GM10266 (cell line): ENCODE results near the gene PDE4D.
"Not testable (repeated sequence)": the region's sequence is repeated elsewhere in the genome, so short reads cannot be mapped to it uniquely, and the experiment has no call there.

Experiments
- DNase-seq: peaks from one replicate; pipeline ENCODE4 v3.0.0; 2012; ENCODE audit errors: extremely low spot score
- CTCF ChIP-seq: IDR thresholded peaks from 2 replicates; pipeline ENCODE4 v1.5.1; 2012; ENCODE audit warnings: mild to moderate bottlenecking, low read depth; ENCODE audit not compliant: control insufficient read depth, insufficient read depth; ENCODE audit errors: missing control alignments

PDE4D gene

GRCh38 chr5:59065554-59065953, 828.0 kb downstream of the PDE4D start:
- no peak for DNase-seq

GRCh38 chr5:59064293-59064692, 829.2 kb downstream of the PDE4D start:
- DNase-seq, result no peak
- no peak for TF ChIP-seq CTCF

More at GRCh38 chr5:59065554-59065953, 828.0 kb downstream of the PDE4D start:
- no peak for TF ChIP-seq CTCF

- no peak for DNase-seq
- no peak for TF ChIP-seq CTCF
These were observed 830.4 kb downstream of the PDE4D start for GRCh38 chr5:59062986-59063683.

- no peak for TF ChIP-seq CTCF
- no peak for DNase-seq
These were observed 832.1 kb downstream of the PDE4D start for GRCh38 chr5:59061377-59061776.

- no peak for TF ChIP-seq CTCF
- no peak for DNase-seq
These were observed 834.4 kb downstream of the PDE4D start for GRCh38 chr5:59058969-59059687.

- no peak for TF ChIP-seq CTCF
- DNase-seq, result no peak
These were observed 835.3 kb downstream of the PDE4D start for GRCh38 chr5:59058237-59058636.

- DNase-seq, result not testable (repeated sequence)
These were observed 836.9 kb downstream of the PDE4D start for GRCh38 chr5:59056599-59056998.
